COR-L47 (cell line): ENCODE data around the gene XG.

Source experiments
- DNase-seq: peaks from one replicate; lab custom pipeline; 2025; lab: John Stamatoyannopoulos, UW

Gene XG

DNA sequence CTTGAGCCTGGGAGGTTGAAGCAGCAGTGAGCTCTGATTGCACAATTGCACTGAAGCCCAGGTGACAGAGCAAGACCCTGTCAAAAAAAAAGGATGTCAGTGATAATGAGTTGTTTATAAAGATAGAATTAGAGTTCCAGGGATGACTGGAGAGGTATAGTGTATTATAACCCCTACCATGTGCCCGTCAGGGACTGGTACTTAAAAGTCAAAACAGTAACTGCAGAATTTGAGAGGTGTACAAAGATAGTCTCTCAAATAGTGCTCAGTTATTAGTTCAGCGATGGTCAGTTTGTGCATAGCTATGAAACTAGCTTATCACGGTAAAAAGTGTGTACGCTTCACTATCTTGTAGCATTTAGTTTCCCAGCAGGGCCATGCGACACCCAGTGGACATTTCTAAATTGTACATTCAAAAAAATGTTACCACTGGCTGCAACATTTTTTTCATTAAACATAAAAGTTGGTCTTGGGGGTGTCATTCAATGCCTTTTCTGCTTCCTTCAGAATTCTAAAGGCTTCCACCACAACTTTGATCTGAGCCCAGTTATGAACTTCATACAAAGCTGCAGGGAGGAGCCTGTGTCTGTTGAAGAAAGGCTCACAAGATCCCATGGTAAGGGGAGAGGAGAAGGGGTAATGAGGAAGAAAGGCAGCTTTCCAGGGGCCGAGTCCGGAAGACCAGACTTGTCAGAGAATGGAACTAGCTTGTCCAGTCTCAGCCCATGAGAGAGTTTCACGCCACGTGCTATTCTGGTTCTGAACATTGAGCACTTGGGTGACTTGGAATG is 67.7 kb downstream of the XG start:
- no peak for DNase-seq

- DNase-seq: no peak
Measured at GRCh38 chrX:2820136-2820771, 68.4 kb downstream of the XG start.

- DNase-seq: no peak
Measured at GRCh38 chrX:2823795-2824386, 72.1 kb downstream of the XG start.

- DNase-seq: no peak
Measured at GRCh38 chrX:2824886-2825285, 73.0 kb downstream of the XG start.

DNA sequence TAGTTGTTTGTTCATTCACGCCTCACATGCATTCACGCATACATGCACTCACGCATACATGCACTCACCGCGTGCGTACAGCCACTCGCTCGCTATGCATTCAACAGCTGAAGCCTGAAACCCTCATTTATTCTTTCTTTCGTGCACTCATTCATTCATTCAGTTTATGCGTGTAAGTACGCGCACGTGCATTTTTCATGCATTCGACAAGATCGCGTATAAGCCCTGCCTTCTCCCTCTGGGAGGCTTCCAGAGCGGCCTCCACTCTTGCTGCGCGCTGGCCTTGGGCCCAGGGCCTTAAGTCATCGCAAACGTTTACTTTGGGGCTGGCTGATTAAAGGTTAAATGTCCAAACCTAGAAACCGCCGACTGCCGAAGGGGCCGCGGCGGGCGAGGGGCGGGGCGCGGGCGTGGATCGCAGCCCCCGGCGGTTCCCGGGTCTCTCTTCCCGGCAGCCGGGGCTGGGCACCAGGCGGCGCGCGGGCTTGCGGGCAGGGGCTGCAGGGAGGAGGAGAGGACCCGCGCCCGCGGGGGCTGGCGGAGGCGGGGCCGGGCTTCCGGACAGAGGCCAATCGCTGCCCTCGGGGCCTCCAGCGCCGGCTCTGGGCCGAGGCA is 76.6 kb downstream of the XG start, which contains the start of gene GYG2:
GYG2 (plus strand) TSS at position 587 of the 615 bp plus-strand sequence. CDS start 1,259 bp downstream, outside the sequence.
- DNase-seq: no peak

DNA sequence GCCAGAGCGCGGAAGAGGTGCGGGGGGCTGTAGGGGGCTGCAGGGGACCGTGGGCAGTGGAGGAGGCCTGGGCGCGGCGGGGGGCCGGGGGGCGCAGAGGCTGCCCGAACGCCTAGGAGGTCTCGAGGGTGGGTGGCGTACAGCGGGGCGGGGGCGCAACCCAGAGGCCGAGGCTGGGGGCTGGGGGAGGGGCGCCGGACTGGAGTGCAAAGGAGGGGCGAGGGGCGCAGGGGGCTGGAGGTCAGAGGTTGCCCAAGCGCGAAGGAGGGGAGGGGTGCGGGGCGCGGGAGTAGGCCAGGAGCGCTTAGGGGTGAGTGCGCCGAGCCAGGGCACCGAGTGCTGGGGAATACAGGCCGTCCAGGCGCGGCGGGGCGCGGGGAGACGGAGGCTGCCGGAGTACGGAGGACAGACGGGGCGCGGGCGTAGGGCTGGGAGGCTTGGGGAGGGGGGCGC is 77.1 kb downstream of the XG start:
- no peak for DNase-seq

DNA sequence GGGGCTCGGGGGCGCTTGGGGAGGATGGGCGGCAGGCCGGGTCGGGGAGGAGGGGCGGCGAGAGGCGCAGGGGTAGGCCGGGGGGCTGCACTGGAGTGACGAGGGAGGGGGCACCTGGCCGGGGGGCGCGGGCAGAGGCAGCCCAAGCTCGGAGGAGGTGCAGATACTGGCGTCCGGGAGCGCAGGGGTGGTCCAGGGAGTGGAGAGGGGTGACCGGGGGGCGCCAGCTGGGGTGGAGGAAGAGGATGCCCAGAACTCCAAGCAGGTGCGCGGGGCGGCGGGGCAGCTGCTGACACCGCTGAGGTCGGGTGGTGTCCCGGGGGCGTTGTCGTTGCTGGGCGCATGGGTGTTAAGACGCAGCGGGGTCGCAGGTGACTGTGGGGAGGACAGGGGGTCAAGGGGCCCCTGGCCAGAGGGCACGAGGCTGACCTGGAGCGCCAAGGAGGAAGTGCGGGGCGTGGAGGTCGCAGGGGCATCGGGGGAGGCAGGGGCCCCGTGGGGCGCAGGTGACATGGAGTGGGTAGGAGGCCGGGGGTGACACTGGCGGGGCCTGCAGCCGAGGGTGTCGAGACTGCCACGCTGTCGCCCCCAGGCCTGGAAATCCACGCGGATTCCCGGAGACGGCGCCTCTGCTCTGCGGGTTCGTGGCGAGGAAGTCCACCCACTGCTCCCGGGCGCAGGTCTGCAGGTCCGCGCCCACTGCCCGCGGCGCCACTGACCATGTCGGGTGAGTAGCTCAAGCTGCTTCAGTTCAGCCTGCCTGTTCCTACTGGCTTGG is 77.8 kb downstream of the XG start:
- DNase-seq: no peak

DNA sequence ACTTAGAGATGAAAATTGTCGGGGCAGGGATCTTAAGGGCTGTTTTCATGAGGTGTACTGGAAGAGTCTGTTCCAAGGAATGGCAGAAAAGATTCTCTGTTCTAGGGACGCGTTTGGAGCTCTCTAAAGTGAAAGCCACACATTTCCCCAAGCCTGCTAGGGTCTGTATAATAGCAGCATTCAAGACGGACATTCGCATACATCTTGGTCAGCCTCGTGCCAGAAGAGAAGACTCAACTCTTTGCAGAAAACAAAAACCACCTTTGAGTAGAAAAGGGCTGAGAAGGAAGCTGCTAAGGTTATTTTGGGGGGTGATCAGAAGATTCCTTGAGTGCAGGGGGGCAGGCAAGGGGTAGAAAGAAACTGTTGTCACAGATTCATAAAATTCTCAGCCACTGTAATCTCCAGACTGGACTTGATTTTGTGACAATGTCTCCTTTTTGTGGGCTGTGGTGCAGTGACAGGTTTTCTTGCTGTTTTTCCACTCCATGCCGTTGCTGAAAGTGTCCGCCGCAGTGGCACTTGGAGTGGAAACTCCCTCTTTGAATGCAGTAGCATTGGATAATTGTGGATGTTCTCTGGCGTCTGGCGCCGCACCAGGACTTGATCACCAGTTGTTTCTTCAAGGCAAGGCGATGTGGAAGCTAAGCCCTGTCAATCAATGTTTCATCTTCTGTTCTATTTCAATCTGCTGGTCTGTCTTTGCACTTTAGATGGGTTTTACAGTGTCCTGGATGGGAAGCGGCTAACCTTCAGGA is 79.8 kb downstream of the XG start:
- DNase-seq: no peak

GRCh38 chrX:2837961-2838360 is 86.1 kb downstream of the XG start:
- no peak for DNase-seq

DNA sequence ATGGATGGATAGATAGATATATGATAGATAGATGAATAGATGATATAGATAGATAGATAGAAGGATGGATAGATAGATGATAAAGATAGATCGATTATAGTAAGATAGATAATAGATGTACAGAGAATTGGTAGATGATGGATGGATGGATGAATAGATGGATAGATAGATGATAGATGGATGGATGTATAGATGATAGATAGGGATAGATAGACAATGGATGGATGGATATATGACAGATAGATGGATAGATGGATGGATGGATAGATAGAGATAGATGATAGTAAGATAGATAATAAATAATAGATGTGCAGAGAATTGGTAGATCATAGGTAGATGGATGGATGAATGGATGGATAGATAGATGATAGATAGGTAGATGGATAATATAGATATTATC is 89.1 kb downstream of the XG start:
- DNase-seq: no peak

GRCh38 chrX:2841537-2841936 is 89.7 kb downstream of the XG start:
- DNase-seq: no peak

DNA sequence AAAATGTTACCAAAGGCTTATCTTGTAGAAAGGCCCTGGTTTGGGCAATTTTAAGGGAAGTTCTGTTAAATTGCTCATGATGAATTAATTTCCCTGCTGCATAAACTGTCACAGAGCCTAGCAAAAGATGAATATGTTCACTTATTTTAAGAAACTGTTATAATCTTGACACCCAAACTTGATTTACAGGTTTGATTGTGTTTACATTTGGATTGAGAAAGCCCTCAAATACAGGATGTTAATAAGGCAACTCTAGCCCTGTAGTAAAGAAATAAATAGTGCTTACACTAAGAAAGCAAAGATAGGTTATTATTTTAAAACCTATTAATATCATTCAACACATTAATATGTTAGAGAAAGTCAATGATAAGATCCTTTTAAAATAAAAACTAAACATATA is 95.2 kb downstream of the XG start:
- no peak for DNase-seq

- no peak for DNase-seq
Measured at GRCh38 chrX:2848871-2849301, 97.0 kb downstream of the XG start.

GRCh38 chrX:2854918-2855317 is 103.1 kb downstream of the XG start:
- DNase-seq: no peak

DNA sequence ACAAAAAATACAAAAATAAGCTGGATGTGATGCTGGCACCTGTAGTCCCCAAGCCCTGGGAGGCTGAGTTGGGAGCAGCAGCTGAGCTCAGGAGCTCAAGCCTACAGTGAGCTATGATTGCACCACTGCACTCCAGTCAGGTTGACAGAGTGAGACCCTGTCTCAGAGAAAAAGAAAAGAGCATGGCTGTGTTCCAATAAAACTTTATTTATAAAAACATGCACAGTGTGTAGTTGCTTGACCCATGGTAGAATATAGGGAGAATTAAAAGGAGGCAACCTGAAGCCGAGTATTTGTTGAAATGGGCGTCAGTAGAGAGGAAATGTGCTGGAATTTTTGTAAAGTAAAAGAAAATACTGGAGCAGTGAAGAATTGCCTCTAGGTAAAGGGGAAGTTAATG is 103.9 kb downstream of the XG start:
- DNase-seq: no peak

DNA sequence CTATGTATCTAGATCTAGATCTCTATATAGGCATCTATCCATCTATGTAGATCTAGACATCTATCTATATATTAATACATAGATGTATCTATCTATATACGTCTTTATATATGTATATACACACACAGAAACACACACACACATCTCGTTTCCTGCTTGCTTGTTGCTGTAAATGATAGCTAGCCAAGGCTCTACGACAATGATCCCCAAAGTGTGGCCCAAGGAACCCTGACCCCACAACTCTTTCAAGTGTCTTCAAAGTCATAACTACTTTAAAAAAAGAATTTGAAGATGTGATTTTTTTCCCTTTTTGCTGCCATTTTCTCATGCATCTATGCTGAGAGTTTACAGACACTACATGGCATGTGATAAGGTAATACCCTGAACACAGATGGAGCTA is 105.7 kb downstream of the XG start:
- no peak for DNase-seq

- no peak for DNase-seq
Measured at GRCh38 chrX:2859197-2859797, 107.5 kb downstream of the XG start.

- DNase-seq: no peak
Measured at GRCh38 chrX:2862404-2862803, 110.6 kb downstream of the XG start.

DNA sequence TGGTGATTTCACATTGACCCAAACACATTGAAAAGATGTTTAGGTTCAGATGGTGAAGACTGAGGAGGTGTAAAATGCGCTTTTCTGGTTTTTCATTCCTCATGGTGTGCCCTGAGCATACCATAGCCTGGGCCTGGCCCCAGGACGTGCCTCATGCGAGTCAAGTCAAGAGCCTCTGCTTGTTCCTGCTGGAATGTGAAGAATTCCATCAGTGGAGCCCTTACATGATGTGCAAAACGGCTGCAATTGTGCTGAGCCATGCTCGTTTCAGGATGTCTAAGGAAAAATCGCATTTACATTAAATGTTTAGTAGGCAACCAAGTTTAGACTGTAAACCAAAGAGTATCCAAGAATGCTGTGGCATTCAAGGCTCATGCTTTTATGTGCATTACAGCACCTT is 111.8 kb downstream of the XG start:
- DNase-seq: no peak
